GM06990 (cell line): Measurements from ENCODE around the gene C3orf38.

Source experiments
- DNase-seq: peaks from one replicate; pipeline ENCODE4 v3.0.0-alpha.2; 2011; ENCODE audit not compliant: insufficient read length; ENCODE audit errors: extremely low read depth
- H3K27me3 ChIP-seq: replicated peaks from 2 replicates; pipeline ENCODE4 v1.6.0; 2011; ENCODE audit warnings: low read length; ENCODE audit not compliant: control insufficient read depth, insufficient read depth
- H3K36me3 ChIP-seq: 2 replicates; pipeline ENCODE4 v1.5.1; 2011; ENCODE audit warnings: low read length; ENCODE audit not compliant: control insufficient read depth, insufficient read depth
- H3K4me3 ChIP-seq: replicated peaks from 2 replicates; pipeline ENCODE4 v1.5.1; 2011; ENCODE audit warnings: low read depth, mild to moderate bottlenecking, control low read depth, low read length
- CTCF ChIP-seq: IDR thresholded peaks from 2 replicates; pipeline ENCODE4 v1.5.1; 2011; ENCODE audit warnings: low read length, control low read depth, mild to moderate bottlenecking, inconsistent platforms; ENCODE audit not compliant: insufficient read depth, poor library complexity, severe bottlenecking

C3orf38 gene

GRCh38 chr3:88188436-88188835, 38.7 kb downstream of the C3orf38 start:
- no peak for DNase-seq
- Histone ChIP-seq H3K36me3 (no peaks in the 10 kb centered on the region), H3K27me3 (no peaks in the 10 kb centered on the region), H3K4me3 (no peak overlapping the region)
- no peak for TF ChIP-seq CTCF

GRCh38 chr3:88189361-88189810, 39.6 kb downstream of the C3orf38 start:
- Histone ChIP-seq H3K4me3 (no peak overlapping the region), H3K36me3 (no peaks in the 10 kb centered on the region), H3K27me3 (no peaks in the 10 kb centered on the region)
- DNase-seq = peak; percentile 9
- no peak for TF ChIP-seq CTCF

- Histone ChIP-seq H3K27me3 (no peaks in the 10 kb centered on the region), H3K4me3 (no peak overlapping the region), H3K36me3 (no peaks in the 10 kb centered on the region)
- TF ChIP-seq CTCF = no peak
- no peak for DNase-seq
These were observed 42.2 kb downstream of the C3orf38 start for GRCh38 chr3:88191872-88192409.

GRCh38 chr3:88192631-88193030, 42.9 kb downstream of the C3orf38 start:
- Histone ChIP-seq H3K36me3 (no peaks in the 10 kb centered on the region), H3K27me3 (no peaks in the 10 kb centered on the region), H3K4me3 (no peak overlapping the region)
- TF ChIP-seq CTCF = no peak
- no peak for DNase-seq

GRCh38 chr3:88195951-88196434, 46.2 kb downstream of the C3orf38 start:
- no peak for TF ChIP-seq CTCF
- DNase-seq = no peak

GRCh38 chr3:88198121-88198520, 48.4 kb downstream of the C3orf38 start:
- H3K36me3 ChIP-seq = no peaks in the 10 kb centered on the region
- TF ChIP-seq CTCF = no peak
- H3K27me3 ChIP-seq = no peaks in the 10 kb centered on the region
- no peak overlapping the region for H3K4me3 ChIP-seq
- no peak for DNase-seq

More at GRCh38 chr3:88195951-88196434, 46.2 kb downstream of the C3orf38 start:
- Histone ChIP-seq H3K4me3 (no peak overlapping the region), H3K36me3 (no peaks in the 10 kb centered on the region), H3K27me3 (no peaks in the 10 kb centered on the region)
